Measurements from ENCODE around the gene ASMTL.

The ASMTL gene, protein sequence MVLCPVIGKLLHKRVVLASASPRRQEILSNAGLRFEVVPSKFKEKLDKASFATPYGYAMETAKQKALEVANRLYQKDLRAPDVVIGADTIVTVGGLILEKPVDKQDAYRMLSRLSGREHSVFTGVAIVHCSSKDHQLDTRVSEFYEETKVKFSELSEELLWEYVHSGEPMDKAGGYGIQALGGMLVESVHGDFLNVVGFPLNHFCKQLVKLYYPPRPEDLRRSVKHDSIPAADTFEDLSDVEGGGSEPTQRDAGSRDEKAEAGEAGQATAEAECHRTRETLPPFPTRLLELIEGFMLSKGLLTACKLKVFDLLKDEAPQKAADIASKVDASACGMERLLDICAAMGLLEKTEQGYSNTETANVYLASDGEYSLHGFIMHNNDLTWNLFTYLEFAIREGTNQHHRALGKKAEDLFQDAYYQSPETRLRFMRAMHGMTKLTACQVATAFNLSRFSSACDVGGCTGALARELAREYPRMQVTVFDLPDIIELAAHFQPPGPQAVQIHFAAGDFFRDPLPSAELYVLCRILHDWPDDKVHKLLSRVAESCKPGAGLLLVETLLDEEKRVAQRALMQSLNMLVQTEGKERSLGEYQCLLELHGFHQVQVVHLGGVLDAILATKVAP

DNA sequence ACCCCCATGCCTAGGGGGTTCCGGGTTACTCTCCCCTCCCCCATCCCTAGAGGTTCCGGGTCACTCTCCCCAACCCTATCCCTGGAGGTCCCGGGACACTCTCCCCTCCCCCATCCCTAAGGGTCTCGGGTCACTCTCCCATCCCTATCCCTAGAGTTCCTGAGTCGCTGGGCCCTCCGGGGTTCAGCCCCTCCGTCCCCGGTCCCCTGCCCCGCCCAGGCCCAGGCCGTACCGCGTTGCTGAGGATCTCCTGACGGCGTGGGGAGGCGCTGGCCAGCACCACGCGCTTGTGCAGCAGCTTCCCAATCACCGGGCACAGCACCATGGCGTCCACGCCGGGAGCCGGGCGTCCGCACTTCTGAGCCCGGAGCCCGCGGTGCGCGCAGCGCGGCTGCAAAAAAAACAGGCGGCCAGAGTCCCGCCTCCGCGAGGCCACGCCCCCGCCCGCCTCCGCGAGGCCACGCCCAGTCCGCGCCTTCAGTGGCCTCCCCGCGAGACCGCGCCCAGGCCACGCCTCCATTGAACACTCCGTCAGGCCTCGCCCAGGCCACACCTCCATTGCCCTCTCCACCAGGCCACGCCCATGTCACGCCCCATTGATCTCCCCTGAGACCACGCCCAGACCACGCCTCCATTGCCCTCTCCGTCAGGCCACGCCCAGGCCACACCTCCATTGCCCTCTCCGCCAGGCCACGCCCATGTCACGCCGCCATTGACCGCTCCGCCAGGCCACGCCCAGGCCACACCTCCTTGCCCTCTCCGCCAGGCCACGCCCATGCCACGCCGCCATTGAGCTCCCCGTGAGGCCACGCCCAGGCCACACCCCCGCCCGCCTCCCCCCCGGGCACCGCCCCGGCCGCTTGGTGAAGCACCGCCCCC, at the start of gene ASMTL:
Gene ASMTL (minus strand): TSS at position 394 of the 879 bp plus-strand sequence. CDS start 69 bp downstream, at position 325.
- no peaks in the 10 kb centered on the region for H3K9me3 ChIP-seq
- H3K4me3 ChIP-seq = peak within 1 kb of the TSS; percentile 97 to 100
- intact Hi-C loops (cut with DNase I; ENCODE audit: low total_unique reads) = loop anchor here (2.0 to 10.0 kb wide), 4 partner anchors 60 to 1142 kb away; partner anchors contain the start of genes AKAP17A, GTPBP6 and SLC25A6
- peak within 1 kb of the TSS; percentile 87 to 94 for H3K27ac ChIP-seq
- TF ChIP-seq, protein P1, sequence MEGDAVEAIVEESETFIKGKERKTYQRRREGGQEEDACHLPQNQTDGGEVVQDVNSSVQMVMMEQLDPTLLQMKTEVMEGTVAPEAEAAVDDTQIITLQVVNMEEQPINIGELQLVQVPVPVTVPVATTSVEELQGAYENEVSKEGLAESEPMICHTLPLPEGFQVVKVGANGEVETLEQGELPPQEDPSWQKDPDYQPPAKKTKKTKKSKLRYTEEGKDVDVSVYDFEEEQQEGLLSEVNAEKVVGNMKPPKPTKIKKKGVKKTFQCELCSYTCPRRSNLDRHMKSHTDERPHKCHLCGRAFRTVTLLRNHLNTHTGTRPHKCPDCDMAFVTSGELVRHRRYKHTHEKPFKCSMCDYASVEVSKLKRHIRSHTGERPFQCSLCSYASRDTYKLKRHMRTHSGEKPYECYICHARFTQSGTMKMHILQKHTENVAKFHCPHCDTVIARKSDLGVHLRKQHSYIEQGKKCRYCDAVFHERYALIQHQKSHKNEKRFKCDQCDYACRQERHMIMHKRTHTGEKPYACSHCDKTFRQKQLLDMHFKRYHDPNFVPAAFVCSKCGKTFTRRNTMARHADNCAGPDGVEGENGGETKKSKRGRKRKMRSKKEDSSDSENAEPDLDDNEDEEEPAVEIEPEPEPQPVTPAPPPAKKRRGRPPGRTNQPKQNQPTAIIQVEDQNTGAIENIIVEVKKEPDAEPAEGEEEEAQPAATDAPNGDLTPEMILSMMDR (IDR thresholded peaks at IDR 0.05) = peak in 1 of 2 experiments; percentile 7
- H3K4me1 ChIP-seq = peaks cover 0 to 32% (median 22%) of the 10 kb centered on the region in 4 donors
- no peaks in the 10 kb centered on the region for H3K36me3 ChIP-seq
- H3K27me3 ChIP-seq = no peaks in the 10 kb centered on the region
- peak; percentile 99 to 100 for DNase-seq

DNA sequence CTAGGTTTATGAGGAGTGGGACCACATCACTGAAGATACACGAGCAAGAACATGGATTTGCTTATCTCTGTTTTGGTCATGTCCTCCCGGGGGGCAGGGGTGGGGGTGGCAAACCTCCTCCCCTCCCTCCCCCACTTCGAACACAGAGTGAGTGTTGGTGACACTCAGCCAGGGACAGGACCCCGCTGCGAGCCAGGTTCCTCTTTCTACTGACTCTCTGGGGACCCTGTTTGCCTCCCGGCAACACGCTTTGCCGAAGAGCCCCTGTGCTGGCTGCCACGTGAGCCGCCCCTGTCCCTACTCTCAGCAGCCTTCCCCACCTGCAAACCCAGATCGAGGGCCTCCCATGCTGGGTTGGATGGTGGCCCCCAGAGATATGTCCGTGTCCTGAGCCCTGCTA, 49.5 kb upstream of the ASMTL start:
- Histone ChIP-seq H3K4me1 (no peaks in the 10 kb centered on the region), H3K4me3 (no peak overlapping the region), H3K27me3 (no peaks in the 10 kb centered on the region), H3K36me3 (no peaks in the 10 kb centered on the region), H3K9me3 (no peaks in the 10 kb centered on the region), H3K27ac (no peak overlapping the region)
- intact Hi-C loops (cut with DNase I; ENCODE audit: low total_unique reads) = no loop called here
- no peak for DNase-seq
- TF ChIP-seq, protein P1 (IDR thresholded peaks at IDR 0.05) = no peak

DNA sequence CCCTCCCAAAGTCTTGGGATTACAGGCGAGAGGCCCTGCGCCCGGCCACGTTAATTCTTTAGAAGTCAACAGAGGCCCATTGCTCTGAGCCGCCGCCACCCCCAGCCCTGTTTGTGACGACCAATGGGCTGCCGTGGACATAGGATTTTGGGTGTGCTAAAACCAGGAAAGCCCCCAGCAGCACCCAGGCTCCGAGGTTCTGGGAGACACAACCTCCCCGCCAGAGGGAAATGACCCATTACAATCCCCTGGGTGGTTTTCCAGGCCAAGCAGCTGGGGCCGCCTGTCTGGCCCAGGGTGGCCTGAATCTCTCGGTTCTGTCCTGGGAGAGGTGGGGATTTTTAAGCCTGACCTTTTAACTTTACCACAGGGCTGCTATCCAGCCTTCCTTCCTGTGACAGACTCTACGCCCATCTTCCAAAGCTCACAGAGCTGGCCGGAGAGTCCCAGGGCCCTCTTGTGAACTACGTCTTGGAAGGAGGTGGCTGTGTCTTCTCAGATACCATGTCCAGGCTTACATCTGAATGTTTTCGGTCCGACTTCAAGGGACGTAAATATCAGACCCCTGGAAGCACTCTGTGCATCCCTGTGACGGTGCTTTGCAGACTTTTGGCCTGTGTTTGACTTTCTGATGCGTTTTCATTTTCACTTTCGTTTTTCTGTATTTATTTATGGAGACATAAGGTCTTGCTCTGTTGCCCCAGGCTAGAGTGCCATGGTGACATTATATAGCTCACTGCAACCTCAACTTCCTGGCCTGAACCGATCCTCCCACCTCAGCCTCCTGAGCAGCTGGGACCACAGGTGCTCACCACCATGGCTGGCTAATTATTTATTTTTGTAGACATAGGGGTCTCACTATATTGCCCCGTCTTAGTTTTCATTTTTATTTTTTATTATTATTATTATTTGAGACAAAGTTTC, 48.3 kb upstream of the ASMTL start:
- Histone ChIP-seq H3K4me1 (no peaks in the 10 kb centered on the region), H3K27me3 (no peaks in the 10 kb centered on the region), H3K4me3 (no peak overlapping the region), H3K27ac (no peak overlapping the region), H3K36me3 (no peaks in the 10 kb centered on the region), H3K9me3 (no peaks in the 10 kb centered on the region)
- DNase-seq = no peak
- intact Hi-C loops (cut with DNase I; ENCODE audit: low total_unique reads) = no loop called here
- TF ChIP-seq, protein P1 (IDR thresholded peaks at IDR 0.05) = no peak

DNA sequence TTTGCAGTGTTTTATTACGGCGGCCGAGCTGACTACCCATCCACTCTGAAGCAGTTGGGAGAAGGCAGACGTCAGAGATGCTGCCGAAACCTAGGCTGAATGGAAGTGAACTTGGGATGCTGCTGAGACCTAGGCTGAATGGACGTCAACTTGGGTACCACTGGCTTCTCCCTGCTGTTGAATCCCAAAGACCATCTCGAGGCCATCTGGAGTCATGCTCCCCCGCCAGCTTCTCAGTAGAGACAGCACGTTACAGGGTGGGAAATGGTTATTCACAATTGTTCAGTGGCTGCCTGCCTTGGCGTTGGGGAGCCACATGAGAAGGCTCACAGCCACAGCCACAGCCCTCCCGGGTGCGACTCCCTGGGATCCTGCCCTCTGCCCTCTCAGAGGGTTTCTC, 43.4 kb upstream of the ASMTL start:
- H3K4me1 ChIP-seq = peaks cover 0 to 8% (median 0%) of the 10 kb centered on the region in 4 donors
- H3K27me3 ChIP-seq = no peaks in the 10 kb centered on the region
- H3K9me3 ChIP-seq = peaks cover 0 to 7% (median 4%) of the 10 kb centered on the region in 3 donors
- H3K36me3 ChIP-seq = no peaks in the 10 kb centered on the region
- TF ChIP-seq, protein P1 (IDR thresholded peaks at IDR 0.05) = no peak
- no peak overlapping the region for H3K27ac ChIP-seq
- DNase-seq = no peak
- H3K4me3 ChIP-seq = no peak overlapping the region
- intact Hi-C loops (cut with DNase I; ENCODE audit: low total_unique reads) = no loop called here

All from tibial artery (tissue), 4 donors.